Right cardiac atrium (tissue), 5 donors: ENCODE results near the gene SNRPA. TPM values are rescaled to one million over a fixed set of nuclear protein-coding genes. Genes with fewer than 3 reads are reported as not detected.

ENCODE experiments used
- ATAC-seq, 2 donors: fragments of 200-7000 bp; cut with Tn5 transposase; one replicate each; pipeline versions ENCODE4 v1.8.0 to v1.9.1; 2020; ENCODE audit warnings: moderate library complexity in 2 of 2, mild to moderate bottlenecking in 1 of 2
- DNase-seq, 3 donors: peaks; one replicate each; pipeline ENCODE4 v3.0.0-alpha.2; 2020
- H3K27ac ChIP-seq: one replicate; pipeline ENCODE4 v1.5.1; 2013; ENCODE audit warnings: mild to moderate bottlenecking, low read length, control low read depth, moderate library complexity
- H3K27me3 ChIP-seq: one replicate; pipeline ENCODE4 v1.6.1; 2013; ENCODE audit not compliant: control insufficient read depth, insufficient read depth
- H3K4me1 ChIP-seq: one replicate; pipeline ENCODE4 v1.6.1; 2013; ENCODE audit warnings: low read length; ENCODE audit not compliant: control insufficient read depth, insufficient read depth
- H3K4me3 ChIP-seq: one replicate; pipeline ENCODE4 v1.5.1; 2013; ENCODE audit warnings: low read length, control low read depth
- H3K9me3 ChIP-seq: one replicate; pipeline ENCODE4 v1.6.1; 2013; ENCODE audit warnings: low read length; ENCODE audit not compliant: control insufficient read depth
- WGBS: extraction: QIAGEN DNeasy Blood & Tissue Kit; methylation state at CpG from one replicate; pipeline ENCODE4 v1.1.7; 2013; 5-methylcytosine and 5-hydroxymethylcytosine counted together
- intact Hi-C, 4 donors: fragments of 100-400 bp; cut with DNase I; formaldehyde crosslinking; loops; one replicate each; pipeline versions ENCODE4 v1.11.0 to v1.14.0; 2022 to 2023
- polyA plus RNA-seq: library from polyadenylated mRNA; stranded (reverse); fragments of 200-250 nt; gene quantifications from one replicate; pipeline ENCODE4 v1.2.3, GENCODE V29; 2013
- total RNA-seq, 4 donors: library from RNA; stranded (reverse); fragmentation: NEBNext Ultra II Directional; extraction: Animal tissue kit (Norgen Biotek cat#: 25700); gene quantifications; one replicate each; pipeline ENCODE4 v1.2.1, GENCODE V29; 2021
- donor health status: healthy with polysubstance abuse.
- donor health status: DM: no; HTN: yes; CAD: no.
- donor health status: DM: no; HTN: no; CAD: no.
- donor health status: DM: no; HTN: yes; CAD: no; lungs with severe emphysema.
- donor health status: DM: yes; HTN: yes; CAD: no.

SNRPA gene
- total and polyA plus RNA-seq, 5 donors = 27.0 to 44.9 (median 39.0) TPM

GRCh38 chr19:40739030-40739839 is 11.8 kb upstream of the SNRPA start:
- ATAC-seq (no peak), DNase-seq (peak in 2 of 3 donors; percentile 38 to 52)
- H3K9me3 ChIP-seq = no peaks in the 10 kb centered on the region
- intact Hi-C loops = no loop called here
- no peak overlapping the region for H3K27ac ChIP-seq
- H3K27me3 ChIP-seq = no peaks in the 10 kb centered on the region
- no peak overlapping the region for H3K4me3 ChIP-seq
- 84% methylated on average over 22 of the region's 22 CpGs for WGBS
- H3K4me1 ChIP-seq = no peaks in the 10 kb centered on the region

- Histone ChIP-seq H3K27me3 (no peaks in the 10 kb centered on the region), H3K4me1 (no peaks in the 10 kb centered on the region), H3K27ac (peak overlapping the region; percentile 14), H3K4me3 (no peak overlapping the region), H3K9me3 (no peaks in the 10 kb centered on the region)
- ATAC-seq = peak; percentile 9 to 25
- intact Hi-C loops = no loop called here
- 64% methylated on average over 16 of the region's 16 CpGs for WGBS
- peak in 2 of 3 donors; percentile 60 to 72 for DNase-seq
These were observed 10.9 kb upstream of the SNRPA start for GRCh38 chr19:40739871-40740703.

- ATAC-seq (peak; percentile 79 to 83), DNase-seq (peak; percentile 64 to 88 (median 82))
- no peaks in the 10 kb centered on the region for H3K4me1 ChIP-seq
- 48% methylated on average over 6 of the region's 6 CpGs for WGBS
- H3K27me3 ChIP-seq = no peaks in the 10 kb centered on the region
- H3K27ac ChIP-seq = peak overlapping the region; percentile 14
- no peaks in the 10 kb centered on the region for H3K9me3 ChIP-seq
- intact Hi-C loops = no loop called here
- H3K4me3 ChIP-seq = no peak overlapping the region
These were observed 10.3 kb upstream of the SNRPA start for GRCh38 chr19:40740747-40741146.

- Histone ChIP-seq H3K27ac (peak overlapping the region; percentile 20), H3K27me3 (no peaks in the 10 kb centered on the region), H3K4me1 (no peaks in the 10 kb centered on the region), H3K9me3 (no peaks in the 10 kb centered on the region), H3K4me3 (no peak overlapping the region)
- intact Hi-C loops = no loop called here
- ATAC-seq (no peak), DNase-seq (peak in 1 of 3 donors; percentile 57)
- WGBS = 74% methylated on average over 10 of the region's 10 CpGs
These were observed 9.2 kb upstream of the SNRPA start for GRCh38 chr19:40741527-40742390.

GRCh38 chr19:40742477-40742876 is 8.5 kb upstream of the SNRPA start:
- DNase-seq (peak in 2 of 3 donors; percentile 39 to 49), ATAC-seq (no peak)
- intact Hi-C loops = no loop called here
- no peaks in the 10 kb centered on the region for H3K27me3 ChIP-seq
- no peak overlapping the region for H3K27ac ChIP-seq
- H3K4me1 ChIP-seq = no peaks in the 10 kb centered on the region
- 87% methylated on average over 17 of the region's 17 CpGs for WGBS
- H3K4me3 ChIP-seq = no peak overlapping the region
- H3K9me3 ChIP-seq = no peaks in the 10 kb centered on the region

- Histone ChIP-seq H3K4me1 (no peaks in the 10 kb centered on the region), H3K4me3 (no peak overlapping the region), H3K27ac (no peak overlapping the region), H3K27me3 (no peaks in the 10 kb centered on the region), H3K9me3 (no peaks in the 10 kb centered on the region)
- WGBS = 90% methylated on average over 12 of the region's 12 CpGs
- intact Hi-C loops = no loop called here
- ATAC-seq = no peak
- peak in 1 of 3 donors; percentile 19 for DNase-seq
These were observed 8.1 kb upstream of the SNRPA start for GRCh38 chr19:40742886-40743285.

DNA sequence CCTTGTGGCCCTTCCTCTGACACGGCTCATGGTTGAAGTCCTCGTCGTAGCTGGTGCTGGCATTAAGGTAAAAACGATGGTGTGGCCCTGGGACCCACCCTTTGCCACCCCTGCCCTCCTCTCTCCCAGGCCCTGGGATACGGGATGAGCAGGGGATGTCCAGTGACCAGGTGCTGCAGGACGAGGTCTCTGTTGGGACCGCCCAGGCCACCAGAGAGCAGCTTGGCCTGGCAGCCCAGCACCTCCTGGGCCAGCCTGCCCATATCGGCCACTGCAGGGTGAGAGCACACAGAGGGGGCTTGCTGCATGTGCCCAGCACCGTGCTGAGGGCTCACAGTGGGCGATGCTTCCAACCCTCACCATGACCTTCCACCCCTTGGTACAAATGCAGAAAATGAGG is 7.1 kb upstream of the SNRPA start:
- 91% methylated on average over 10 of the region's 10 CpGs for WGBS
- no peak for ATAC-seq
- DNase-seq = peak in 1 of 3 donors; percentile 56
- Histone ChIP-seq H3K9me3 (no peaks in the 10 kb centered on the region), H3K27ac (no peak overlapping the region), H3K27me3 (no peaks in the 10 kb centered on the region), H3K4me3 (no peak overlapping the region), H3K4me1 (no peaks in the 10 kb centered on the region)
- intact Hi-C loops = no loop called here

DNA sequence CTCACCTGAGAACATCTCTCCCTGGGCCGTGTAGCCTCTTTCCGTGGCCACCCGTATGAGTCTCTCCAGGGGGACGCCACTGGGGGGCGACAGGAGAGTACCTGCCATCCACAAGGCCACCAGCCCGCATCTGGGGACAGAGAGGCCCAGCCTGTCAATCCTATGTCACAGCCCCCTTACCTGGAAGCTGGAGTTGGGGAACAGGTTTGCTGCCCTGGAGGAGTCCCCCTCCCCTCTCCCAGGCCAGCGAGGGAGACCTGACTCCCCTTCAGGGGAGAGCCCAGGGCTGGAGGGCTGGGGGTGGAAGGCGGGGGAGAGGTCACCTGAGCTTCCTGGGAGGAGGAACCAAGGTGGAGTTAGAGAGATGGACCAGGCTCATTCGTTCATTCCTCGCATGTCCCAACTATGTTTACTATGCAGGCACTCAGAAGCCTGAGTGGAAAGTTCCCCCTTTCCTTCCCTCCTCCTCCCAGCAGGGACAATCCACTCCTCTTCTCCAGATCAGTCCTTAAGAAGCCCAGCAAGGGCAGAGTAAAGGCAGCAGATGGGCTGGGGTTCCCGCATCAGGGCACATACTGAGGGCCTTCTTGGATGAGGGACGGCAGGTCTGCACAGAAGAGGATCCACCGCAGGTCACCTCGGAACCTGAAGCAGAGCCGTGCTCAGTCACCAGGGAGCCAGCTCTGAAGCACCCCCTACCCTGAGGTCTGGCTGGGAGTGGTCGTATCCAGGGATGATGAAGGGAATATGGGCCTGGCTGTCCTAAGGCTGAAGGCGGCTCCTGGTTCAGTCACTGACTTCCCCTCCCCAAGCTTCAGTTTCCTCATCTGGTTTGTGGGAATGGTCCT is 6.2 kb upstream of the SNRPA start:
- H3K27ac ChIP-seq = no peak overlapping the region
- H3K9me3 ChIP-seq = no peaks in the 10 kb centered on the region
- H3K4me3 ChIP-seq = no peak overlapping the region
- intact Hi-C loops = no loop called here
- ATAC-seq = no peak
- no peaks in the 10 kb centered on the region for H3K27me3 ChIP-seq
- 70% methylated on average over 17 of the region's 17 CpGs for WGBS
- no peaks in the 10 kb centered on the region for H3K4me1 ChIP-seq
- DNase-seq = peak in 1 of 3 donors; percentile 55

GRCh38 chr19:40745402-40745780 is 5.6 kb upstream of the SNRPA start:
- intact Hi-C loops = no loop called here
- H3K27ac ChIP-seq = no peak overlapping the region
- no peak overlapping the region for H3K4me3 ChIP-seq
- H3K4me1 ChIP-seq = no peaks in the 10 kb centered on the region
- no peaks in the 10 kb centered on the region for H3K9me3 ChIP-seq
- 76% methylated on average over 7 of the region's 7 CpGs for WGBS
- DNase-seq = no peak
- no peaks in the 10 kb centered on the region for H3K27me3 ChIP-seq
- ATAC-seq = no peak

- no peaks in the 10 kb centered on the region for H3K27me3 ChIP-seq
- no peak for ATAC-seq
- H3K9me3 ChIP-seq = no peaks in the 10 kb centered on the region
- DNase-seq = peak in 1 of 3 donors; percentile 10
- H3K4me1 ChIP-seq = peaks cover 3% of the 10 kb centered on the region
- no peak overlapping the region for H3K4me3 ChIP-seq
- 95% methylated on average over 7 of the region's 7 CpGs for WGBS
- intact Hi-C loops = no loop called here
- H3K27ac ChIP-seq = no peak overlapping the region
These were observed 3.5 kb upstream of the SNRPA start for GRCh38 chr19:40747536-40747935.
